Pancreas (tissue), 10 donors: Measurements from ENCODE around the gene PXMP4. TPM values are rescaled to one million over a fixed set of nuclear protein-coding genes. Genes with fewer than 3 reads are reported as not detected.

ENCODE experiments used
- ATAC-seq, 4 donors: fragments of 200-7000 bp; cut with Tn5 transposase; one replicate each; pipeline versions ENCODE4 v1.8.0 to v1.9.1; 2020; ENCODE audit warnings: mild to moderate bottlenecking in 4 of 4, moderate library complexity in 4 of 4
- DNase-seq, 6 donors: peaks; one replicate each; pipeline ENCODE4 v3.0.0-alpha.2; 2020
- FAIRE-seq: peaks from 2 replicates; lab custom pipeline; 2012; peaks lifted over from hg19 to GRCh38; lab: Jason Lieb, UNC
- H3K27ac ChIP-seq, 4 donors: fragments of 200-600 bp; sonication (generic); 1 replicate in 3 of 4; 2 replicates in 1 of 4; pipeline versions ENCODE4 v1.5.0 to v1.8.0; 2020
- H3K27me3 ChIP-seq, 4 donors: fragments of 200-600 bp; one replicate each; pipeline ENCODE4 v1.8.0; 2021
- H3K36me3 ChIP-seq, 3 donors: fragments of 200-600 bp; sonication (generic) in 1 of 3; one replicate each; pipeline versions ENCODE4 v1.5.0 to v1.8.0; 2020 to 2021
- H3K4me1 ChIP-seq, 3 donors: fragments of 200-600 bp; one replicate each; pipeline ENCODE4 v1.8.0; 2021
- H3K4me3 ChIP-seq, 4 donors: fragments of 200-600 bp; sonication (generic) in 2 of 4; one replicate each; pipeline versions ENCODE4 v1.5.0 to v1.8.0; 2020 to 2021
- H3K9me3 ChIP-seq, 4 donors: fragments of 200-600 bp; one replicate each; pipeline ENCODE4 v1.8.0; 2021
- CTCF ChIP-seq, 4 donors: fragments of 200-600 bp; sonication (generic) in 3 of 4; IDR thresholded peaks; one replicate each; pipeline versions ENCODE4 v1.5.0 to v1.8.0; 2021; ENCODE audit warnings: antibody characterized with exemption in 4 of 4
- WGBS, 2 donors: extraction: QIAGEN DNeasy Blood & Tissue Kit; methylation state at CpG; one replicate each; pipeline ENCODE4 v1.1.7; 2013; 5-methylcytosine and 5-hydroxymethylcytosine counted together
- intact Hi-C, 3 donors: fragments of 100-400 bp; cut with DNase I; formaldehyde crosslinking; loops; one replicate each; pipeline versions ENCODE4 v1.11.1 to v1.14.2; 2022
- polyA plus RNA-seq, 2 donors: library from polyadenylated mRNA; stranded (reverse); fragments of 200-250 nt; gene quantifications; one replicate each; pipeline ENCODE4 v1.2.3, GENCODE V29; 2013
- total RNA-seq, 6 donors: library from RNA; stranded (reverse); fragmentation: NEBNext Ultra II Directional in 4 of 6; extraction: Animal tissue kit (Norgen Biotek cat#: 25700) in 4 of 6; gene quantifications; one replicate each; pipeline versions ENCODE4 v1.2.1 to v1.2.4, GENCODE V29; 2021 to 2023
- donor health status: healthy with polysubstance abuse.
- donor health status: DM: no; HTN: no; CAD: no; lungs with moderate emphysema.
- donor health status: DM: no; HTN: no; CAD: no.
- donor health status: control.
- donor health status: control.
- donor health status: Bipolar disorder and iron deficiency.
- donor health status: DM: yes; HTN: yes; CAD: no.
- donor health status: DM: no; HTN: no; CAD: no.
- donor health status: DM: no; HTN: no; CAD: no.
- donor health status: DM: yes; HTN: yes; CAD: no.

The PXMP4 gene
- total and polyA plus RNA-seq, 8 donors = 2.1 to 8.2 (median 5.4) TPM

- Histone ChIP-seq H3K4me3 (peak overlapping the region; percentile 72 to 89 (median 75)), H3K27ac (peak overlapping the region; percentile 72 to 87 (median 84)), H3K4me1 (peaks cover 0 to 17% (median 7%) of the 10 kb centered on the region in 3 donors), H3K36me3 (no peaks in the 10 kb centered on the region), H3K9me3 (no peaks in the 10 kb centered on the region), H3K27me3 (no peaks in the 10 kb centered on the region)
- DNase-seq = peak in 3 of 6 donors; percentile 13 to 58 (median 35)
- TF ChIP-seq CTCF (IDR thresholded peaks at IDR 0.05) = no peak
- ATAC-seq = no peak
- intact Hi-C loops = loop anchor here in 1 of 3 donors (5.0 kb wide), 1 partner anchor 202 kb away; no protein-coding TSS in a partner anchor
- no peak for FAIRE-seq
- WGBS, 2 donors = 39 to 43% methylated on average over 9 of the region's 9 CpGs
These were observed 55.9 kb downstream of the PXMP4 start for GRCh38 chr20:33664085-33664761.

GRCh38 chr20:33663161-33664084 lies 56.7 kb downstream of the PXMP4 start:
- Histone ChIP-seq H3K27me3 (no peaks in the 10 kb centered on the region), H3K9me3 (no peaks in the 10 kb centered on the region), H3K36me3 (no peaks in the 10 kb centered on the region), H3K4me1 (peaks cover 0 to 17% (median 7%) of the 10 kb centered on the region in 3 donors), H3K4me3 (peak overlapping the region; percentile 72 to 89 (median 75)), H3K27ac (peak overlapping the region; percentile 72 to 87 (median 84))
- TF ChIP-seq CTCF (IDR thresholded peaks at IDR 0.05) = no peak
- FAIRE-seq (no peak), ATAC-seq (peak; percentile 51 to 73 (median 64)), DNase-seq (peak; percentile 80 to 93 (median 86))
- WGBS, 2 donors = 1% methylated on average over 70 to 84 of the region's 84 CpGs
- intact Hi-C loops = loop anchor here in 1 of 3 donors (5.0 kb wide), 1 partner anchor 201 kb away; no protein-coding TSS in a partner anchor

DNA sequence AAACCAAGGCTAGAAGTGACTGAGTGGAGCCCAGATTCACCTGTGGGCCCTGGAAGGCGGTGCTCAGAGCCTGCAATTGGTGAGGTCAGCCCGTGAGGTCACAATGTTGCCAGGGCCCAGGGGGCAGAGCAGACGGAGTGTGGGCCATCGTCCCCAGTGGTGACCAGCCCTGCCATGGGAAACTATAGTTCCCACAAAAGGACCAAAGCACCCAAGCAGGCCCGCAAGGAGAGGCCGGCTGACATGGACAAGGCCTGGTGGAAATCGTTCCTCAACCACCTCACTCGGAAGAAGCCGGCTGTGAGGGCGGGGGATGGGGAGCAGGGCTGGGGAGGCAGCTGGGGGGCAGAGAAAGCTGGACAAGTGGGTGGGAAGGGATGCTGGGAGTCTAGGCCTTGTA lies 57.9 kb downstream of the PXMP4 start, which contains the start of gene C20orf144:
Gene C20orf144, plus strand, starts transcription at position 156 of the 400 bp plus-strand sequence. Its CDS starts 19 bp downstream, at position 175.
- Histone ChIP-seq H3K4me1 (peaks cover 0 to 17% (median 7%) of the 10 kb centered on the region in 3 donors), H3K27ac (peak within 1 kb of the TSS in 3 of 4 donors; percentile 83 to 87 (median 85)), H3K27me3 (no peaks in the 10 kb centered on the region), H3K9me3 (no peaks in the 10 kb centered on the region), H3K36me3 (peaks cover 0 to 6% (median 0%) of the 10 kb centered on the region in 3 donors), H3K4me3 (peak within 1 kb of the TSS; percentile 72 to 89 (median 75))
- DNase-seq = peak in 4 of 6 donors; percentile 9 to 69 (median 36)
- no peak for TF ChIP-seq CTCF (IDR thresholded peaks at IDR 0.05)
- intact Hi-C loops = loop anchor here in 1 of 3 donors (5.0 kb wide), 1 partner anchor 200 kb away; no protein-coding TSS in a partner anchor
- 91 to 92% methylated on average over 10 of the region's 10 CpGs for WGBS, 2 donors
- FAIRE-seq = no peak
- ATAC-seq = no peak

DNA sequence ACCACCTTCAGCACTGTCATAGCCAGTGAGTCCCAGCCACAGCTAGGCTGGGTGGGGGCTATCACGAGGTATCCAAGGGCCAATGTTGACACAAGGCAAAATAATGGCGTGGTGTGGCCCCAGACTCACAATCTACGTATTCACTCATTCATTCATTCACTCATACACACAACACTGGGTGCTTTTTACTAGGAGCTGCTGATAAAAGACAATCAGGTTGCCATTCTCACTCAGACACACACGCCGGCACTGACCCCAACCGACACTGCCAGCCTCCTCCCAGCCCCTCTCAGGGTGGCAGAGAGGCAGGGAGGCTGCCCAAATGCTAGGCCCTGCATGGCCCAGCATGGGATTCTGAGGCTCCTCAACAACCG lies 59.4 kb downstream of the PXMP4 start:
- intact Hi-C loops = loop anchor here in 1 of 3 donors (5.0 kb wide), 1 partner anchor 198 kb away; no protein-coding TSS in a partner anchor
- no peaks in the 10 kb centered on the region for H3K27me3 ChIP-seq
- WGBS, 2 donors = 88 to 91% methylated on average over 7 of the region's 7 CpGs
- H3K9me3 ChIP-seq = no peaks in the 10 kb centered on the region
- H3K4me1 ChIP-seq = peaks cover 0 to 11% (median 0%) of the 10 kb centered on the region in 3 donors
- H3K36me3 ChIP-seq = peaks cover 0 to 7% (median 0%) of the 10 kb centered on the region in 3 donors
- FAIRE-seq (no peak), ATAC-seq (no peak), DNase-seq (no peak)
- no peak overlapping the region for H3K4me3 ChIP-seq
- no peak overlapping the region for H3K27ac ChIP-seq
- TF ChIP-seq CTCF (IDR thresholded peaks at IDR 0.05) = no peak
